Fibroblast of pulmonary artery (primary cell): ENCODE results near the gene ATP8A1.

Experiments
- DNase-seq: peaks from one replicate; pipeline ENCODE4 v3.0.0-alpha.2; 2010; ENCODE audit warnings: low read depth
- H3K4me3 ChIP-seq: replicated peaks from 2 replicates; pipeline ENCODE4 v1.5.1; 2011; ENCODE audit warnings: low read depth, mild to moderate bottlenecking, control low read depth, low read length, moderate library complexity
- TF ChIP-seq, protein P1 (sequence below): IDR thresholded peaks from 2 replicates; pipeline ENCODE4 v1.5.1; 2011; ENCODE audit warnings: mild to moderate bottlenecking, control low read depth, low read length, inconsistent platforms; ENCODE audit errors: missing control alignments

The ATP8A1 gene

GRCh38 chr4:42641656-42642055, 15.2 kb downstream of the ATP8A1 start:
- no peak for DNase-seq
- H3K4me3 ChIP-seq, result no peak overlapping the region
- TF ChIP-seq, protein P1, sequence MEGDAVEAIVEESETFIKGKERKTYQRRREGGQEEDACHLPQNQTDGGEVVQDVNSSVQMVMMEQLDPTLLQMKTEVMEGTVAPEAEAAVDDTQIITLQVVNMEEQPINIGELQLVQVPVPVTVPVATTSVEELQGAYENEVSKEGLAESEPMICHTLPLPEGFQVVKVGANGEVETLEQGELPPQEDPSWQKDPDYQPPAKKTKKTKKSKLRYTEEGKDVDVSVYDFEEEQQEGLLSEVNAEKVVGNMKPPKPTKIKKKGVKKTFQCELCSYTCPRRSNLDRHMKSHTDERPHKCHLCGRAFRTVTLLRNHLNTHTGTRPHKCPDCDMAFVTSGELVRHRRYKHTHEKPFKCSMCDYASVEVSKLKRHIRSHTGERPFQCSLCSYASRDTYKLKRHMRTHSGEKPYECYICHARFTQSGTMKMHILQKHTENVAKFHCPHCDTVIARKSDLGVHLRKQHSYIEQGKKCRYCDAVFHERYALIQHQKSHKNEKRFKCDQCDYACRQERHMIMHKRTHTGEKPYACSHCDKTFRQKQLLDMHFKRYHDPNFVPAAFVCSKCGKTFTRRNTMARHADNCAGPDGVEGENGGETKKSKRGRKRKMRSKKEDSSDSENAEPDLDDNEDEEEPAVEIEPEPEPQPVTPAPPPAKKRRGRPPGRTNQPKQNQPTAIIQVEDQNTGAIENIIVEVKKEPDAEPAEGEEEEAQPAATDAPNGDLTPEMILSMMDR, result no peak

- TF ChIP-seq, protein P1, result no peak
Observed at GRCh38 chr4:42641161-42641560, 15.7 kb downstream of the ATP8A1 start.

DNA sequence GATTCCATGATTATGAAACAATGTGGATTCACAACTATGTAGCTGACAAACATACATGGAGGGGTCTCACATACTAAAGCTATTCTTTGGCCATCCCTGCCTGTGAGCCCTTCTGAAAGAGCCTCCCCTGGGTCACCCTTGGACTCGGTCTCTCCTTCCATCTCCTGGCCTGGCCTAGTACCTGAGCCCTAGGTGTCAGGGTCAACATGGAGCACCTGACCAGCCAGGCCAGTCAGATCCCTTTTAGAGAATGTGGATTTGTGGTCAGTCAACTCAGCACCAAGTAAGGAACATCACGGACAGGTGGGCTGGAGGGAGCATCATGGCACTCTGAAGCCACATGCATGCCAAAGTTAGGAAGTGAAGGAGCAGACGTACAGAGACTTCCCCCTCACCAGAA, 16.3 kb downstream of the ATP8A1 start:
- no peak overlapping the region for H3K4me3 ChIP-seq
- DNase-seq, result no peak
- TF ChIP-seq, protein P1, result no peak

More at GRCh38 chr4:42641161-42641560, 15.7 kb downstream of the ATP8A1 start:
- no peak for DNase-seq
- H3K4me3 ChIP-seq, result no peak overlapping the region

GRCh38 chr4:42638993-42639392, 17.9 kb downstream of the ATP8A1 start:
- DNase-seq, result no peak
- H3K4me3 ChIP-seq, result no peak overlapping the region
- TF ChIP-seq, protein P1, result no peak

- TF ChIP-seq, protein P1, result no peak
- no peak overlapping the region for H3K4me3 ChIP-seq
- DNase-seq, result no peak
Observed at GRCh38 chr4:42638321-42638720, 18.6 kb downstream of the ATP8A1 start.

- H3K4me3 ChIP-seq, result no peak overlapping the region
- no peak for DNase-seq
- TF ChIP-seq, protein P1, result no peak
Observed at GRCh38 chr4:42637867-42638266, 19.0 kb downstream of the ATP8A1 start.

- TF ChIP-seq, protein P1, result no peak
Observed at GRCh38 chr4:42637104-42637503, 19.8 kb downstream of the ATP8A1 start.

More at GRCh38 chr4:42637104-42637503, 19.8 kb downstream of the ATP8A1 start:
- H3K4me3 ChIP-seq, result no peak overlapping the region
- DNase-seq, result no peak
